ENCODE results near the gene PDRG1. TPM values are rescaled to one million over a fixed set of nuclear protein-coding genes. Genes with fewer than 3 reads are reported as not detected.

The PDRG1 gene
- total RNA-seq, 1 experiment from 2014 or later: 48.2 TPM

GRCh38 chr20:31974951-31975487 is 23.2 kb upstream of the PDRG1 start:
- ATAC-seq (no peak), DNase-seq (ENCODE audit: low read depth, low spot score) (no peak)
- H3K9me3 ChIP-seq (ENCODE audit: control insufficient read depth, insufficient read depth, low read depth, low read length): no peaks in the 10 kb centered on the region
- intact Hi-C loops (cut with micrococcal nuclease; ENCODE audit: unreplicated experiment): loop anchor here (5.0 kb wide), 1 partner anchor 42 kb away; no protein-coding TSS in a partner anchor
- CTCF ChIA-PET: interaction anchor here (0.6 to 1.0 kb wide), 3 partner anchors 43 to 153 kb away, joined by 3 to 6 read pairs (median 4); no protein-coding TSS in a partner anchor
- H3K4me1 ChIP-seq (ENCODE audit: control insufficient read depth, insufficient read depth, low read length): peaks cover 75% of the 10 kb centered on the region
- H3K4me3 ChIP-seq (ENCODE audit: low read depth in 2 of 2, low read length in 2 of 2): no peak overlapping the region
- BruUV-seq (replicated peaks): no TSS peak
- H3K27ac ChIP-seq (ENCODE audit: low read length): peak overlapping the region; percentile 93
- POLR2A ChIA-PET: interaction anchor here (0.6 kb wide), 1 partner anchor 19 kb away, joined by 3 read pairs; no protein-coding TSS in a partner anchor
- no peaks in the 10 kb centered on the region for H3K36me3 ChIP-seq (ENCODE audit: control insufficient read depth, insufficient read depth, low read length)
- no peaks in the 10 kb centered on the region; the same call in 1 of the 2 replicates for H3K27me3 ChIP-seq (ENCODE audit: control insufficient read depth, insufficient read depth, low read length)
- in situ Hi-C loops (cut with HindIII; ENCODE audit: low pct_unique_long_range_greater_than_20kb, low sequenced_read_pairs): loop anchor here (5.0 kb wide), 1 partner anchor 67 kb away; no protein-coding TSS in a partner anchor
- TF ChIP-seq, protein P1, sequence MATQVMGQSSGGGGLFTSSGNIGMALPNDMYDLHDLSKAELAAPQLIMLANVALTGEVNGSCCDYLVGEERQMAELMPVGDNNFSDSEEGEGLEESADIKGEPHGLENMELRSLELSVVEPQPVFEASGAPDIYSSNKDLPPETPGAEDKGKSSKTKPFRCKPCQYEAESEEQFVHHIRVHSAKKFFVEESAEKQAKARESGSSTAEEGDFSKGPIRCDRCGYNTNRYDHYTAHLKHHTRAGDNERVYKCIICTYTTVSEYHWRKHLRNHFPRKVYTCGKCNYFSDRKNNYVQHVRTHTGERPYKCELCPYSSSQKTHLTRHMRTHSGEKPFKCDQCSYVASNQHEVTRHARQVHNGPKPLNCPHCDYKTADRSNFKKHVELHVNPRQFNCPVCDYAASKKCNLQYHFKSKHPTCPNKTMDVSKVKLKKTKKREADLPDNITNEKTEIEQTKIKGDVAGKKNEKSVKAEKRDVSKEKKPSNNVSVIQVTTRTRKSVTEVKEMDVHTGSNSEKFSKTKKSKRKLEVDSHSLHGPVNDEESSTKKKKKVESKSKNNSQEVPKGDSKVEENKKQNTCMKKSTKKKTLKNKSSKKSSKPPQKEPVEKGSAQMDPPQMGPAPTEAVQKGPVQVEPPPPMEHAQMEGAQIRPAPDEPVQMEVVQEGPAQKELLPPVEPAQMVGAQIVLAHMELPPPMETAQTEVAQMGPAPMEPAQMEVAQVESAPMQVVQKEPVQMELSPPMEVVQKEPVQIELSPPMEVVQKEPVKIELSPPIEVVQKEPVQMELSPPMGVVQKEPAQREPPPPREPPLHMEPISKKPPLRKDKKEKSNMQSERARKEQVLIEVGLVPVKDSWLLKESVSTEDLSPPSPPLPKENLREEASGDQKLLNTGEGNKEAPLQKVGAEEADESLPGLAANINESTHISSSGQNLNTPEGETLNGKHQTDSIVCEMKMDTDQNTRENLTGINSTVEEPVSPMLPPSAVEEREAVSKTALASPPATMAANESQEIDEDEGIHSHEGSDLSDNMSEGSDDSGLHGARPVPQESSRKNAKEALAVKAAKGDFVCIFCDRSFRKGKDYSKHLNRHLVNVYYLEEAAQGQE (IDR thresholded peaks at IDR 0.05; ENCODE audit: insufficient read depth in 1 of 2, low read depth in 2 of 2, low read length in 1 of 2): 0 out of 4 replicates have a peak, but pooled peaks of 1 of the 2 experiments have one; percentile 9
- TF ChIP-seq SIN3A (IDR thresholded peaks at IDR 0.05; ENCODE audit: borderline replicate concordance, insufficient read depth, low read depth, low read length) (no peak), CTCF (IDR thresholded peaks at IDR 0.05) (no peak), TCF7L2 (IDR thresholded peaks at IDR 0.05; ENCODE audit: low read depth, low read length) (no peak)

DNA sequence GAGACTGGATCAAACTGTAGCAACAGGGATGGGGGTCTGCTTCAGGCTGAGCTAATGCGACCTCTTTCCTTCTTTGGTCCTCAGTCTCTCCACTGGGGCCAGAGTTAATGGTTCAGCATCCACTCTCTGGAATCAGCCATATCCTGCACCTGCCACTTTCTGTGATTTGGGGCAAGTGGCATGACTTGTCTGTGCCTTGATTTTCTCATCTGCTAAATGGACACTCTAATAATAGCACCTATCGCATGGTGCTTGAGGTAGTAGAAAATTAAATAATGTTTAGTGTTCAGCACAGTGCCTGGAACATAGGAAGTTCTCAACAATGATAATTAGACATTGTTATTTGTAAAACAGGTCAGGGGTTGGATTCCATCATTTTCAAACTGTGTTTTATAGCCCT is 22.4 kb upstream of the PDRG1 start:
- H3K4me3 ChIP-seq (ENCODE audit: low read depth in 2 of 2, low read length in 2 of 2): no peak overlapping the region
- intact Hi-C loops (cut with micrococcal nuclease; ENCODE audit: unreplicated experiment): loop anchor here (5.0 kb wide), 1 partner anchor 43 kb away; no protein-coding TSS in a partner anchor
- no peaks in the 10 kb centered on the region; the same call in 1 of the 2 replicates for H3K27me3 ChIP-seq (ENCODE audit: control insufficient read depth, insufficient read depth, low read length)
- no peak for DNase-seq (ENCODE audit: low read depth, low spot score)
- ChIA-PET CTCF (interaction anchor here (0.9 to 1.0 kb wide), 2 partner anchors 43 to 152 kb away, joined by 3 to 4 read pairs; no protein-coding TSS in a partner anchor), POLR2A (no interaction called here)
- in situ Hi-C loops (cut with HindIII; ENCODE audit: low pct_unique_long_range_greater_than_20kb, low sequenced_read_pairs): loop anchor here (5.0 kb wide), 1 partner anchor 68 kb away; no protein-coding TSS in a partner anchor
- H3K27ac ChIP-seq (ENCODE audit: low read length): peak overlapping the region; percentile 93
- BruUV-seq (replicated peaks): no TSS peak
- no peaks in the 10 kb centered on the region for H3K36me3 ChIP-seq (ENCODE audit: control insufficient read depth, insufficient read depth, low read length)
- no peaks in the 10 kb centered on the region for H3K9me3 ChIP-seq (ENCODE audit: control insufficient read depth, insufficient read depth, low read depth, low read length)
- TF ChIP-seq, protein P1 (IDR thresholded peaks at IDR 0.05; ENCODE audit: insufficient read depth in 1 of 2, low read depth in 2 of 2, low read length in 1 of 2): no peak
- TF ChIP-seq SIN3A (IDR thresholded peaks at IDR 0.05; ENCODE audit: borderline replicate concordance, insufficient read depth, low read depth, low read length) (no peak), POLR2AphosphoS5 (IDR thresholded peaks at IDR 0.05; ENCODE audit: low read depth, low read length) (no peak), TCF7L2 (IDR thresholded peaks at IDR 0.05; ENCODE audit: low read depth, low read length) (no peak), CTCF (IDR thresholded peaks at IDR 0.05) (no peak)
- H3K4me1 ChIP-seq (ENCODE audit: control insufficient read depth, insufficient read depth, low read length): peaks cover 78% of the 10 kb centered on the region
- no peak for ATAC-seq
